Spleen (tissue), 7 donors: ENCODE results near the gene FTO.

ENCODE experiments used
- CTCF ChIP-seq, 11 experiments: fragments of 200-600 bp in 7 of 11; fragments of 450-650 bp in 4 of 11; sonication (generic) in 4 of 11; IDR thresholded peaks in 8 of 11; conservative IDR thresholded peaks in 3 of 11; 1 replicate in 7 of 11; 2 replicates in 4 of 11; pipeline versions ENCODE4 v1.4.0 to v1.8.0; 2016 to 2021; ENCODE audit warnings: antibody characterized with exemption in 11 of 11, inconsistent platforms in 4 of 11, mild to moderate bottlenecking in 1 of 11
- POLR2A ChIP-seq, 3 donors: fragments of 450-650 bp; IDR thresholded peaks; one replicate each; pipeline ENCODE4 v1.5.1; 2017; ENCODE audit warnings: antibody characterized with exemption in 3 of 3, mild to moderate bottlenecking in 1 of 3
- POLR2AphosphoS5 ChIP-seq, 3 donors: sonication (generic); formaldehyde crosslinking; IDR thresholded peaks; one replicate each; pipeline ENCODE4 v1.5.1; 2017; ENCODE audit warnings: antibody characterized with exemption in 3 of 3
- donor health status: DM: no; HTN: no; CAD: no; lungs with moderate emphysema.
- donor health status: DM: no; HTN: no; CAD: no.
- donor health status: DM: no; HTN: no; CAD: no.

- TF ChIP-seq CTCF (IDR thresholded peaks at IDR 0.05 in 8 of 11, conservative IDR thresholded peaks at IDR 0.05 in 3 of 11) (peak in 10 of 11 experiments; percentile 28 to 65 (median 52)), POLR2A (IDR thresholded peaks at IDR 0.05) (no peak), POLR2AphosphoS5 (IDR thresholded peaks at IDR 0.05) (no peak)
These were observed 188.2 kb downstream of the FTO start for GRCh38 chr16:53892155-53892554.
